ENCODE measurements around the gene MDFIC.

The MDFIC gene

DNA sequence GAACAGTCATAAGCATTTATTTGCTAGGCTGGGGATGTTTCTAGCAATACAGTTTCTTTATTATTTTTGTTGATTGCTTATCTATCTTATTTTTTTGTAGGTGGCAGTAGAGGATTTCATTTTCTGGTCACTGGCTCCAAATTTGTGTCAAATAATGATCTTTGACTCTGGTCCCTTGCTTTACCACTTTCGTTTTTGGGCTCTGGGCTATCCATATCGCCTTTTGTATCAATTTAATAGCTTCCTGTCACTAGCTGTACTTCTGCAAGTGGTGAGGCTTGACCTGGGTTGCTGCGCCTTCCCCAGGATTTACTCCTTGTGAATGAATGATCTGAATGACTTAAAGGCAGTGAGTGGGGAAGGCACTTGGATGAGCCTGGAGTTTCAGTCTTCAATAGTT is 48.4 kb downstream of the MDFIC start:
- H3K27me3 ChIP-seq (ENCODE audit: control insufficient read depth, insufficient read depth, low read length, poor library complexity, severe bottlenecking): no peaks in the 10 kb centered on the region

DNA sequence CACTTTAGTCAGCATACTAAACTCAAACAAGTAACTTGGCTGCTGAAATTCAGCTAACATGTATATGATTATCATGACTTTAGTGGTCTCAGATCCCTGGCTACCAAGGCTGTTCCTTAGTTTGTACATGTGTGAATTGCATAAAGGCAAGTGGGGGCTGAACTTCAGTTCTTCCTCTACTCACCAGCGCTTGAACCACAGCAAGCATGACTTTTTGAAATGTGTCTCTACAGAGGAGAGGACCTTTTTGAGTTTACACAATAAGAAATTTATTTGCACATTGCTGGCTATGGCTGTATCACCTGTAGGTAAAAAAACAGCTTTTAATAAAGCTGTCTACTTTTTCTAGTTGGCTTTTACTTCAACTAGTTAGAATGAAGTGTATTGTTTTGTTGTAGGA is 48.8 kb downstream of the MDFIC start:
- no peaks in the 10 kb centered on the region for H3K9me3 ChIP-seq (ENCODE audit: control insufficient read depth, low read length)
- no peaks in the 10 kb centered on the region for H3K27me3 ChIP-seq (ENCODE audit: control insufficient read depth, insufficient read depth, low read length, poor library complexity, severe bottlenecking)
- no peaks in the 10 kb centered on the region for H3K36me3 ChIP-seq (ENCODE audit: control insufficient read depth, insufficient read depth, low read length)
- H3K4me3 ChIP-seq (ENCODE audit: insufficient read depth, low read depth, low read length): no peak overlapping the region
- no peak overlapping the region for H3K27ac ChIP-seq (ENCODE audit: insufficient read depth, low read depth, low read length, poor library complexity, severe bottlenecking)
- WGBS, 2 experiments: 90 to 100% methylated on average over 1 of the region's 1 CpG
- H3K4me1 ChIP-seq (ENCODE audit: control insufficient read depth, insufficient read depth, low read length): peaks cover 3% of the 10 kb centered on the region

More for the DNA sequence above, 48.4 kb downstream of the MDFIC start:
- 94 to 100% methylated on average over 3 of the region's 3 CpGs for WGBS, 2 experiments
- Histone ChIP-seq H3K4me3 (ENCODE audit: insufficient read depth, low read depth, low read length) (no peak overlapping the region), H3K36me3 (ENCODE audit: control insufficient read depth, insufficient read depth, low read length) (no peaks in the 10 kb centered on the region), H3K4me1 (ENCODE audit: control insufficient read depth, insufficient read depth, low read length) (peaks cover 3% of the 10 kb centered on the region), H3K27ac (ENCODE audit: insufficient read depth, low read depth, low read length, poor library complexity, severe bottlenecking) (no peak overlapping the region), H3K9me3 (ENCODE audit: control insufficient read depth, low read length) (no peaks in the 10 kb centered on the region)

DNA sequence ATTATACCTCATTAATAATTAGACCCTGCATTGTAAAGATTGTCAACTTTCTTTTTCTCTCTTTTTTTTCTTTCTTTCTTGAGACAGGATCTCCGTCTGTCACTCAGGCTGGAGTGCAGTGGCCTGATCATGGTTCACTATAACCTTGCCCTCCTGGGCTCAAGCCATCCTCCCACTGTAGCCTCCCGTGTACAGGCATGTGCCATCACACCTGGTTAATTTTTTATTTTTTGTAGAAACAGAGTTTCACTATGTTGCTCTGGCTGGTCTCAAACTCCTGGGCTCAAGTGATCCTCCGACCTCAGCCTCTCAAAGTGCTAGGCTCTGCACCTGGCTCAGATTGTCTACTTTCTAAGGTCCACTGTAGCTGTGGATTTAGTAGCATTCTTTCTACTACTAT is 50.7 kb downstream of the MDFIC start:
- H3K36me3 ChIP-seq (ENCODE audit: control insufficient read depth, insufficient read depth, low read length): no peaks in the 10 kb centered on the region
- 90 to 93% methylated on average over 3 of the region's 3 CpGs for WGBS, 2 experiments
- H3K27ac ChIP-seq (ENCODE audit: insufficient read depth, low read depth, low read length, poor library complexity, severe bottlenecking): no peak overlapping the region

DNA sequence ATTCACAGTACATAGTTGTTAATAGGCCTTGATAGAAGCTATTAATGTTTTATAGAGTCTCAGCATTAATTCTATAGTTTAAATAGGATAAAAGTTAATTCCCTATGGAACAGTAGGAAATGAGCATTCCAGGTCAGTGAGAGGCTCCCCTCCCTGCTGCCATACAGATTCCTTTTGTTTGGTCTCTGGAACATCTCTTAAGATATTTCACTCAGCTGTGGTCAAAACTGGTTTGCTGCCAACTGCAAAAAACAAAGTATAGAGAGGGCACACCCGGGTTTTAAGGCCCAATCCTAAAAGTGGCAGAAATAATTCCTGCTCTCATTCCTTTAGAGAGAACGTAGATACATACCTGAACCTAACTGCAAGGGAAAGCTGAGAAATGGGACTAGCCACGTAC is 51.3 kb downstream of the MDFIC start:
- H3K27ac ChIP-seq (ENCODE audit: insufficient read depth, low read depth, low read length, poor library complexity, severe bottlenecking): no peak overlapping the region
- no peaks in the 10 kb centered on the region for H3K9me3 ChIP-seq (ENCODE audit: control insufficient read depth, low read length)
- H3K27me3 ChIP-seq (ENCODE audit: control insufficient read depth, insufficient read depth, low read length, poor library complexity, severe bottlenecking): no peaks in the 10 kb centered on the region
- no peaks in the 10 kb centered on the region for H3K36me3 ChIP-seq (ENCODE audit: control insufficient read depth, insufficient read depth, low read length)
- H3K4me1 ChIP-seq (ENCODE audit: control insufficient read depth, insufficient read depth, low read length): peaks cover 3% of the 10 kb centered on the region
- H3K4me3 ChIP-seq (ENCODE audit: insufficient read depth, low read depth, low read length): no peak overlapping the region
- 85 to 100% methylated on average over 2 to 3 of the region's 3 CpGs for WGBS, 2 experiments

More for the DNA sequence above, 50.7 kb downstream of the MDFIC start:
- Histone ChIP-seq H3K9me3 (ENCODE audit: control insufficient read depth, low read length) (no peaks in the 10 kb centered on the region), H3K4me1 (ENCODE audit: control insufficient read depth, insufficient read depth, low read length) (peaks cover 3% of the 10 kb centered on the region), H3K4me3 (ENCODE audit: insufficient read depth, low read depth, low read length) (no peak overlapping the region), H3K27me3 (ENCODE audit: control insufficient read depth, insufficient read depth, low read length, poor library complexity, severe bottlenecking) (no peaks in the 10 kb centered on the region)

DNA sequence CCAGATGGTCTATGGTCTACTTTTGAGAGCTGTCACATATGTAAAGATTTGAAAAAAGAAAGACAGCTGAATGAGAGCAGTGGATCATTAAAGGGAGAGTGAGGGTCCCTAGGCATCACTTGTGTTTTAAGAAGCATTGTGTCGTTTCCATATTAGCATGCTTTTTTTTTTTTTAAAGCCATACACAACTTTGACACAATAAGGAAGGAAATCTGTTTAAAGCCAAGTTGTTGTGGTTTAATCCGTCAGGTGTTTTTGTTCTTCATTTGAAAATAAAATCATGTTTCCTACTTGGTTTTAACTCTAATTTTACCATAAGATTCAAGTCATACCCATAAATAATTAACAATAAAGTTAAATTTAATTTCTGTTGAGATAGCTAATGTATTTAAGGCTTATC is 53.5 kb downstream of the MDFIC start:
- H3K4me1 ChIP-seq (ENCODE audit: control insufficient read depth, insufficient read depth, low read length): peaks cover 3% of the 10 kb centered on the region
- H3K36me3 ChIP-seq (ENCODE audit: control insufficient read depth, insufficient read depth, low read length): no peaks in the 10 kb centered on the region
- H3K27ac ChIP-seq (ENCODE audit: insufficient read depth, low read depth, low read length, poor library complexity, severe bottlenecking): no peak overlapping the region
- 71 to 83% methylated on average over 1 of the region's 2 CpGs for WGBS, 2 experiments
- H3K9me3 ChIP-seq (ENCODE audit: control insufficient read depth, low read length): no peaks in the 10 kb centered on the region
- H3K4me3 ChIP-seq (ENCODE audit: insufficient read depth, low read depth, low read length): no peak overlapping the region
- no peaks in the 10 kb centered on the region for H3K27me3 ChIP-seq (ENCODE audit: control insufficient read depth, insufficient read depth, low read length, poor library complexity, severe bottlenecking)

DNA sequence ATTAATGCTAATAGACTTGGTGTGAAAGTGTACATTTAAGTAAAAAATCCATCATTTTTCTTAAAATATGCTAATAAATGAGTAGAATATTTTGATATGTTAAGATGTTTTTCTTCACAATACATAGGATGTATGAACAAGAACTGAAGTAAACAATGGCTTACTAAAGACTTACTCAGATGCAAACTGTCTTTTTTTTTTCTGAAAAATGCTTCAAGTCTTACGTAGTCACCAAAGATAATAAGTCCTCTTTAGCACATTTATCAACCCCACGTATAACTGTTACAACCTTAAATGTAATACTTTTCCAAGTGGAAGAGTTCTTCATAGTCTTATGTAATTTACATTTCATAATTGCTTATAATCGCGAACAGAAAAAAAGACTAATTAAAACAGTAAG is 54.8 kb downstream of the MDFIC start:
- Histone ChIP-seq H3K36me3 (ENCODE audit: control insufficient read depth, insufficient read depth, low read length) (no peaks in the 10 kb centered on the region), H3K27ac (ENCODE audit: insufficient read depth, low read depth, low read length, poor library complexity, severe bottlenecking) (no peak overlapping the region), H3K4me1 (ENCODE audit: control insufficient read depth, insufficient read depth, low read length) (peaks cover 3% of the 10 kb centered on the region), H3K4me3 (ENCODE audit: insufficient read depth, low read depth, low read length) (no peak overlapping the region), H3K9me3 (ENCODE audit: control insufficient read depth, low read length) (no peaks in the 10 kb centered on the region), H3K27me3 (ENCODE audit: control insufficient read depth, insufficient read depth, low read length, poor library complexity, severe bottlenecking) (no peaks in the 10 kb centered on the region)
- WGBS, 2 experiments: 89 to 100% methylated on average over 1 to 4 of the region's 4 CpGs

DNA sequence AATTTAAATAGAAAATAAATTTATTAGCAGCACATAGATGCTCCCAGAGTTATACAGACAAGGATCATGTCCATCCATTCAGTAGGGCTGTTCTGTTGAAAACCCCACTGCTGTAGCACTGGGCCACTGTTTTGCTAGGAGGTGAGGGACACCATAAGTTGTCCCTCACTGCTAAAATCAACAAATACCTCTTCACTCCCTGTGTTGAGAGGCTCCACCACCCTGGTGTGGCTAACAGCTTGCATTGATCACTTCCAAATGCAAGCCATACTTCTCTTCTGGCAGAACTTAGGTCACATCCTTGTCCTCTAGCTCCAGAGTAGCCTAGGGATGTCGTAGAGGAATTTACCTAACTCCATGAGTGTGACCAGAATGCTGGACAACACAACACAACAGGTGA is 55.4 kb downstream of the MDFIC start:
- 85 to 86% methylated on average over 1 of the region's 1 CpG for WGBS, 2 experiments
- H3K27ac ChIP-seq (ENCODE audit: insufficient read depth, low read depth, low read length, poor library complexity, severe bottlenecking): no peak overlapping the region
- no peaks in the 10 kb centered on the region for H3K4me1 ChIP-seq (ENCODE audit: control insufficient read depth, insufficient read depth, low read length)
- no peak overlapping the region for H3K4me3 ChIP-seq (ENCODE audit: insufficient read depth, low read depth, low read length)
- H3K27me3 ChIP-seq (ENCODE audit: control insufficient read depth, insufficient read depth, low read length, poor library complexity, severe bottlenecking): no peaks in the 10 kb centered on the region
- no peaks in the 10 kb centered on the region for H3K36me3 ChIP-seq (ENCODE audit: control insufficient read depth, insufficient read depth, low read length)
- no peaks in the 10 kb centered on the region for H3K9me3 ChIP-seq (ENCODE audit: control insufficient read depth, low read length)

DNA sequence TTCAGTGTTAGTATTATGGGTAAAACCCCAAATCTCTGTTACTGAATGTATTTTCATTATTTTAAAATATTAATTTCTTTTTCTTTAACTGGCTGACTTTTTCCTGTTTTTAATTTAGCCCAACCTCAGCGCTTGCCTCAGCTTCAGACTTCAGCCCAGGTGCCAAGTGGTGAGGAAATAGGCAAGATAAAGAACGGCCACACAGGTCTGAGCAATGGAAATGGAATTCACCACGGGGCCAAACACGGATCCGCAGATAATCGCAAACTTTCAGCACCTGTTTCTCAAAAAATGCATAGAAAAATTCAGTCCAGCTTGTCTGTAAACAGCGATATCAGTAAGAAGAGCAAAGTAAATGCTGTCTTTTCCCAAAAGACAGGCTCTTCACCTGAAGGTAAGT is 57.5 kb downstream of the MDFIC start:
- no peak overlapping the region for H3K4me3 ChIP-seq (ENCODE audit: insufficient read depth, low read depth, low read length)
- H3K27me3 ChIP-seq (ENCODE audit: control insufficient read depth, insufficient read depth, low read length, poor library complexity, severe bottlenecking): no peaks in the 10 kb centered on the region
- no peaks in the 10 kb centered on the region for H3K4me1 ChIP-seq (ENCODE audit: control insufficient read depth, insufficient read depth, low read length)
- 75 to 77% methylated on average over 7 of the region's 7 CpGs for whole genome bisulfite sequencing, 2 experiments
- H3K27ac ChIP-seq (ENCODE audit: insufficient read depth, low read depth, low read length, poor library complexity, severe bottlenecking): no peak overlapping the region
- H3K36me3 ChIP-seq (ENCODE audit: control insufficient read depth, insufficient read depth, low read length): no peaks in the 10 kb centered on the region
- H3K9me3 ChIP-seq (ENCODE audit: control insufficient read depth, low read length): no peaks in the 10 kb centered on the region

DNA sequence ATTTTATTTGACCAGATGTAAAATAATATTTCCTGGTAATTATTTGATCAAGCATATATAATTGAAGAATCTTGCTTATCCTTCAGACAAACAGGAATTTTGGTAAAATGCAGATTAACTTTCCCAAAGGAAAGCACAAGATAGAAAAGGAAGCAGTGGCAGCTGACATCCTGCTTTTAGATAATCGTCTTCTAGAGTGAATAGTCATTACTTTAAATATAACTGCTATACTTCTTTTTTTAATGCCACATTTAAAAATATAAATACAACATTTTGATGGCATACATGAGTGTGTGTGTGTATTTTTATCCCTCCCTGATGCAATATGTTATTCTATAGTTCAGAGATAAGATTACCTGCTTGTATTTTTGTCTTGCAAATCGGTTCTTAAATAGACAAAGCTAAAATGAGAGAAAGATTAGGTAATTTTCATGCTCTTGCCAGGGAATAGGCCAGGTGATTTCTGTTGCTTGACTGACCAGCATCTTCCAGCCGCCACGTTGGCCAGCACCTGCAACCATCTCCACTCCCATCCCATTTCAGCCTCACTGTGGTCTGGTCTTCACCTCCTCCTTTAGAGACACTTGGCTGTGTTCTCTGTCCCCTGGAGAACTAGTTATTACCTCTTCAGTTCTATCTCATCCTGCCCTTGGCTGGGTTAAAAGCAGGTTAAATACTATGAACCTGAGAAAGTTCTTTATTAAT is 58.1 kb downstream of the MDFIC start:
- Histone ChIP-seq H3K4me3 (ENCODE audit: insufficient read depth, low read depth, low read length) (no peak overlapping the region), H3K27me3 (ENCODE audit: control insufficient read depth, insufficient read depth, low read length, poor library complexity, severe bottlenecking) (no peaks in the 10 kb centered on the region), H3K4me1 (ENCODE audit: control insufficient read depth, insufficient read depth, low read length) (no peaks in the 10 kb centered on the region), H3K27ac (ENCODE audit: insufficient read depth, low read depth, low read length, poor library complexity, severe bottlenecking) (no peak overlapping the region), H3K36me3 (ENCODE audit: control insufficient read depth, insufficient read depth, low read length) (no peaks in the 10 kb centered on the region), H3K9me3 (ENCODE audit: control insufficient read depth, low read length) (no peaks in the 10 kb centered on the region)
- WGBS, 2 experiments: 89 to 93% methylated on average over 3 of the region's 4 CpGs

DNA sequence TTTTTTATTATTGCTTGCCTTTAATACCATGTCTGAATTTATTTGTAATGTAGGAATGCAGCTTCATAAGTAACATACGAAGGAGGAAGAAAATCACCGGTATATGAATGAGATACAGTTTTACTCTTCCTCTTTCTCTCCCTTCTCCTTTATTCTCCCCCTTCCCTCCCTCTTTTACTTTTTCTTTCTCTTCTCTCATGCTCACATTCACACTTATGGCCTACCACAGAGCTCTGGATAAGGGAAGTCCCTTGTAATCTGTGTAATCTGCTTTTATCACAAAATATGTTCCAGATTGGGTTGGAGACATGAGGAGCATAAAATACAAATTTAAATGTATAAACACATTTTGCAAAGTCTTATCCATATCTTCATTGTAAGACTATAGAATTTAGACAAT is 59.4 kb downstream of the MDFIC start:
- Histone ChIP-seq H3K36me3 (ENCODE audit: control insufficient read depth, insufficient read depth, low read length) (no peaks in the 10 kb centered on the region), H3K27ac (ENCODE audit: insufficient read depth, low read depth, low read length, poor library complexity, severe bottlenecking) (no peak overlapping the region), H3K9me3 (ENCODE audit: control insufficient read depth, low read length) (no peaks in the 10 kb centered on the region), H3K27me3 (ENCODE audit: control insufficient read depth, insufficient read depth, low read length, poor library complexity, severe bottlenecking) (no peaks in the 10 kb centered on the region), H3K4me1 (ENCODE audit: control insufficient read depth, insufficient read depth, low read length) (no peaks in the 10 kb centered on the region), H3K4me3 (ENCODE audit: insufficient read depth, low read depth, low read length) (no peak overlapping the region)
- WGBS, 2 experiments: 89 to 94% methylated on average over 2 of the region's 2 CpGs

Data from ectodermal cell (in vitro differentiated cells).